HEK293T (cell line): Measurements from ENCODE around the gene SLC7A9.

Source experiments
- CTCF ChIA-PET: fragments of 350-600 bp; formaldehyde crosslinking; extraction: SDS; loops from one replicate; lab custom pipeline; 2021; ENCODE audit warnings: antibody characterized with exemption, inconsistent platforms; lab: Yijun Ruan, JAX
- POLR2A ChIA-PET: fragments of 350-600 bp; formaldehyde crosslinking; extraction: SDS; loops from one replicate; lab custom pipeline; 2020; ENCODE audit warnings: antibody characterized with exemption, inconsistent platforms; lab: Yijun Ruan, JAX
- DNase-seq: peaks from one replicate; pipeline ENCODE4 v3.0.0; 2012; ENCODE audit warnings: mixed read lengths; ENCODE audit errors: extremely low spot score
- ARNT ChIP-seq: fragments of 450-650 bp; IDR thresholded peaks from 2 replicates; pipeline ENCODE4 v1.6.1; 2017; ENCODE audit warnings: mild to moderate bottlenecking
- BHLHE40 ChIP-seq: fragments of 450-650 bp; IDR thresholded peaks from 2 replicates; pipeline ENCODE4 v1.6.1; 2016; ENCODE audit warnings: mild to moderate bottlenecking, moderate library complexity, borderline replicate concordance
- CTBP1 ChIP-seq: fragments of 450-650 bp; IDR thresholded peaks from 2 replicates; pipeline ENCODE4 v1.6.1; 2016; ENCODE audit warnings: borderline replicate concordance
- ELF4 ChIP-seq: fragments of 450-650 bp; IDR thresholded peaks from 2 replicates; pipeline ENCODE4 v1.6.1; 2017; ENCODE audit warnings: antibody characterized with exemption
- FOXA1 ChIP-seq: fragments of 450-650 bp; IDR thresholded peaks from 2 replicates; pipeline ENCODE4 v1.6.1; 2016; ENCODE audit warnings: mild to moderate bottlenecking
- FOXK2 ChIP-seq: fragments of 450-650 bp; IDR thresholded peaks from 2 replicates; pipeline ENCODE4 v1.6.1; 2016; ENCODE audit warnings: mild to moderate bottlenecking
- FOXM1 ChIP-seq: fragments of 450-650 bp; IDR thresholded peaks from 2 replicates; pipeline ENCODE4 v1.6.1; 2017; ENCODE audit warnings: mild to moderate bottlenecking, borderline replicate concordance
- HDGF ChIP-seq: fragments of 450-650 bp; IDR thresholded peaks from 2 replicates; pipeline ENCODE4 v1.6.1; 2017; ENCODE audit warnings: antibody characterized with exemption, borderline replicate concordance
- L3MBTL2 ChIP-seq: fragments of 450-650 bp; conservative IDR thresholded peaks from 2 replicates; pipeline ENCODE4 v1.6.1; 2016; ENCODE audit warnings: mild to moderate bottlenecking
- LEF1 ChIP-seq: fragments of 450-650 bp; IDR thresholded peaks from 2 replicates; pipeline ENCODE4 v1.6.1; 2017; ENCODE audit warnings: mild to moderate bottlenecking, borderline replicate concordance
- NFRKB ChIP-seq: fragments of 450-650 bp; IDR thresholded peaks from 2 replicates; pipeline ENCODE4 v1.6.1; 2016; ENCODE audit warnings: mild to moderate bottlenecking, moderate library complexity
- PKNOX1 ChIP-seq: fragments of 450-650 bp; IDR thresholded peaks from 2 replicates; pipeline ENCODE4 v1.6.1; 2016
- SP1 ChIP-seq: fragments of 450-650 bp; IDR thresholded peaks from 2 replicates; pipeline ENCODE4 v1.6.1; 2017
- SUZ12 ChIP-seq: fragments of 450-650 bp; IDR thresholded peaks from 2 replicates; pipeline ENCODE4 v1.6.1; 2016; ENCODE audit warnings: mild to moderate bottlenecking
- TARDBP ChIP-seq: fragments of 450-650 bp; IDR thresholded peaks from 2 replicates; pipeline ENCODE4 v1.6.1; 2016
- ZNF384 ChIP-seq: fragments of 450-650 bp; IDR thresholded peaks from 2 replicates; pipeline ENCODE4 v1.6.1; 2016

Gene SLC7A9

GRCh38 chr19:32828643-32829344 is 40.8 kb downstream of the SLC7A9 start:
- ChIA-PET POLR2A (no interaction called here), CTCF (interaction anchor here (0.6 kb wide), 1 partner anchor 949 kb away, joined by 4 read pairs; no protein-coding TSS in a partner anchor)
- DNase-seq = no peak
- no peak for TF ChIP-seq TARDBP
- no peak for TF ChIP-seq SUZ12
- TF ChIP-seq HDGF = no peak
- TF ChIP-seq FOXA1 = no peak
- TF ChIP-seq BHLHE40 = no peak

GRCh38 chr19:32828139-32828538 is 41.4 kb downstream of the SLC7A9 start:
- DNase-seq = no peak
- TF ChIP-seq ELF4 (no peak), PKNOX1 (no peak), NFRKB (no peak), BHLHE40 (no peak), ZNF384 (no peak), HDGF (no peak), ARNT (no peak), SUZ12 (no peak), FOXK2 (no peak), SP1 (no peak), L3MBTL2 (no peak), CTBP1 (no peak), LEF1 (no peak), FOXA1 (no peak), TARDBP (no peak), FOXM1 (no peak)
- POLR2A ChIA-PET = no interaction called here
- CTCF ChIA-PET = no interaction called here

- ChIA-PET CTCF (no interaction called here), POLR2A (no interaction called here)
- TF ChIP-seq LEF1 = no peak
- no peak for TF ChIP-seq ARNT
- TF ChIP-seq NFRKB = no peak
- TF ChIP-seq PKNOX1 = no peak
- TF ChIP-seq FOXA1 = no peak
- TF ChIP-seq SP1 = no peak
- no peak for TF ChIP-seq FOXM1
- TF ChIP-seq TARDBP = no peak
- TF ChIP-seq L3MBTL2 = no peak
- no peak for TF ChIP-seq ELF4
- no peak for TF ChIP-seq SUZ12
- no peak for TF ChIP-seq FOXK2
- TF ChIP-seq ZNF384 = no peak
- TF ChIP-seq BHLHE40 = no peak
- DNase-seq = no peak
These were observed 44.5 kb downstream of the SLC7A9 start for GRCh38 chr19:32824916-32825608.

GRCh38 chr19:32824191-32824751 is 45.3 kb downstream of the SLC7A9 start:
- TF ChIP-seq FOXM1 (no peak), ZNF384 (no peak), L3MBTL2 (no peak), SUZ12 (no peak), HDGF (no peak), FOXA1 (no peak), PKNOX1 (no peak), NFRKB (no peak), LEF1 (no peak), BHLHE40 (no peak)
- ChIA-PET POLR2A (no interaction called here), CTCF (no interaction called here)
- DNase-seq = no peak

GRCh38 chr19:32823747-32824102 is 45.8 kb downstream of the SLC7A9 start:
- CTCF ChIA-PET = no interaction called here
- TF ChIP-seq NFRKB (no peak), HDGF (no peak), FOXM1 (no peak), ZNF384 (no peak), BHLHE40 (no peak), FOXA1 (no peak), ELF4 (no peak), SUZ12 (no peak), SP1 (no peak)

More at GRCh38 chr19:32823747-32824102, 45.8 kb downstream of the SLC7A9 start:
- DNase-seq = no peak
- POLR2A ChIA-PET = no interaction called here
